Right lobe of liver (tissue), 4 donors: Measurements from ENCODE around the gene FASLG.

Experiments used
- POLR2A ChIP-seq: fragments of 450-650 bp; IDR thresholded peaks from one replicate; pipeline ENCODE4 v1.6.1; 2017; ENCODE audit warnings: antibody characterized with exemption, mild to moderate bottlenecking
- TF ChIP-seq, protein P1 (sequence below), 4 donors: fragments of 200-600 bp in 3 of 4; fragments of 450-650 bp in 1 of 4; IDR thresholded peaks; one replicate each; pipeline versions ENCODE4 v1.5.1 to v1.8.0; 2016 to 2022; ENCODE audit warnings: antibody characterized with exemption in 4 of 4, mild to moderate bottlenecking in 2 of 4
- donor health status: DM: no; HTN: no; CAD: no.
- donor health status: DM: no; HTN: no; CAD: no.
- donor health status: DM: no; HTN: yes; CAD: no.

DNA sequence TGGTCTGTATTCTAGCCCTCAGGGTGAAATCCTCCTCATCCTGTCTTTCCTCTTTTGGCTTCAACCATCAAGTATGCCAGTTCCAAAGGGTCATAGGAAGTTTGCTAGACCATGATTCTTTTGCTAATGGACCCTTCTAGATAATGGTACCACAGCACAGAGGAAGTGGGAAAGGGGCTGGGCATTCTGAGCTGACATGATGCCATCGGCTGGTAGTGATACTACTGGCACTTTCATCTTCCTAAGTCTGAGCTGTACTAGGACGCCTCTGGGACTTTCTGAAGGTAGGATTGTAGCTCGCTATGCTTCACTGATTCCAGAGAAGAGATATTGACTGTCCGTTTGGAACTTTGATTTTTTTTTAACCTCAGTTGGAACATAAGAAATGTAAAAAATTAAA, 11.4 kb downstream of the FASLG start:
- TF ChIP-seq, protein P1, sequence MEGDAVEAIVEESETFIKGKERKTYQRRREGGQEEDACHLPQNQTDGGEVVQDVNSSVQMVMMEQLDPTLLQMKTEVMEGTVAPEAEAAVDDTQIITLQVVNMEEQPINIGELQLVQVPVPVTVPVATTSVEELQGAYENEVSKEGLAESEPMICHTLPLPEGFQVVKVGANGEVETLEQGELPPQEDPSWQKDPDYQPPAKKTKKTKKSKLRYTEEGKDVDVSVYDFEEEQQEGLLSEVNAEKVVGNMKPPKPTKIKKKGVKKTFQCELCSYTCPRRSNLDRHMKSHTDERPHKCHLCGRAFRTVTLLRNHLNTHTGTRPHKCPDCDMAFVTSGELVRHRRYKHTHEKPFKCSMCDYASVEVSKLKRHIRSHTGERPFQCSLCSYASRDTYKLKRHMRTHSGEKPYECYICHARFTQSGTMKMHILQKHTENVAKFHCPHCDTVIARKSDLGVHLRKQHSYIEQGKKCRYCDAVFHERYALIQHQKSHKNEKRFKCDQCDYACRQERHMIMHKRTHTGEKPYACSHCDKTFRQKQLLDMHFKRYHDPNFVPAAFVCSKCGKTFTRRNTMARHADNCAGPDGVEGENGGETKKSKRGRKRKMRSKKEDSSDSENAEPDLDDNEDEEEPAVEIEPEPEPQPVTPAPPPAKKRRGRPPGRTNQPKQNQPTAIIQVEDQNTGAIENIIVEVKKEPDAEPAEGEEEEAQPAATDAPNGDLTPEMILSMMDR (IDR thresholded peaks at IDR 0.05) = no peak
- no peak for TF ChIP-seq POLR2A
